CD4-positive, alpha-beta T cell treated with Interleukin-2 at 100 ng/mL for 4 hours (primary cell): Measurements from ENCODE around the gene CBFA2T2.
"Not testable (repeated sequence)": the region's sequence is repeated elsewhere in the genome, so short reads cannot be mapped to it uniquely, and the experiment has no call there.

Experiments
- DNase-seq: peaks from one replicate; pipeline ENCODE4 v3.0.0-alpha.2; 2020; ENCODE audit warnings: low spot score

The CBFA2T2 gene

DNA sequence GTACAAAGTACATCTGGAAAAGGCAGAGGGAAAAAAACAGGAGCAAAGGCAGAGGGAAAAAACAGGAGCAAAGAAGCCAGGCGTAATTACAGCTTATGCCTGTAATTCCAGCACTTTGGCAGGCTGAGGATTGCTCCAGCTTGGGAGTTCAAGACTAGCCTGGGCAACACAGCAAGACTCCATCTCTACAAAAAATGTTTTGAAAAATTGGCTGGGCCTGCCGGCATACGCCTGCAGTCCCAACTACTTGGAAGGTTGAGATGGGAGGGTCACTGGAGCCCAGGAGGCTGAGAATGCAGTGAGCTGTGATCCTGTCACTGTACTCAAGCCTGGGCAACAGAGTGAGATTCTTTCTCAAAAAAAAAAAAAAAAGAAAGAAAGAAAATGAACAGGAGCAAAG, 19.0 kb upstream of the CBFA2T2 start:
- no peak for DNase-seq

DNA sequence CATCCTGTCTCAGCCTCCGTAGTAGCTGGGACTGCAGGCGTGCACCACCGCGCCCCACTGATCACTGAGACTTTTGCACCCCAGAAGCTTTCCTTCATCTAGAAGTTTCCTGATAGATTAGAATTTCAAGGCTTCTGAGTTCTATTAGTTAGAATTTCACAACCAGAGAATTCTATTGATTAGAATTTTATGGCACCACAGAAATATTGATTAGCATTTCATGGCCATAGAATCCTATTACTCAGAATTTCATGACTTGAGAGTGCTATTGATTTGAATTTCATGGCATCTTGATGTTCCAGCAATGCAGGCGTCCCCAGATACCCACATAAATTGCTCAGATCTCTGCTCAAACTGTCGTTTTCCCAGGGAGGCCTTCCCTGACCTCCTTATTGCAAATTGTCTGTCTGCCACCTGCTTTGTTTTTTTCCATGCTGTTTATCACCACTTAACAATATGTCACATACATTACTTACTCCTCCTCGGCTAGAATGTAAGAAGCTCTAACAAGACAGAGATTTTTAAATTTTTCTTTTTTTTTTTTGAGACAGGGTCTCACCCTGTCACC, 16.9 kb upstream of the CBFA2T2 start:
- no peak for DNase-seq

DNA sequence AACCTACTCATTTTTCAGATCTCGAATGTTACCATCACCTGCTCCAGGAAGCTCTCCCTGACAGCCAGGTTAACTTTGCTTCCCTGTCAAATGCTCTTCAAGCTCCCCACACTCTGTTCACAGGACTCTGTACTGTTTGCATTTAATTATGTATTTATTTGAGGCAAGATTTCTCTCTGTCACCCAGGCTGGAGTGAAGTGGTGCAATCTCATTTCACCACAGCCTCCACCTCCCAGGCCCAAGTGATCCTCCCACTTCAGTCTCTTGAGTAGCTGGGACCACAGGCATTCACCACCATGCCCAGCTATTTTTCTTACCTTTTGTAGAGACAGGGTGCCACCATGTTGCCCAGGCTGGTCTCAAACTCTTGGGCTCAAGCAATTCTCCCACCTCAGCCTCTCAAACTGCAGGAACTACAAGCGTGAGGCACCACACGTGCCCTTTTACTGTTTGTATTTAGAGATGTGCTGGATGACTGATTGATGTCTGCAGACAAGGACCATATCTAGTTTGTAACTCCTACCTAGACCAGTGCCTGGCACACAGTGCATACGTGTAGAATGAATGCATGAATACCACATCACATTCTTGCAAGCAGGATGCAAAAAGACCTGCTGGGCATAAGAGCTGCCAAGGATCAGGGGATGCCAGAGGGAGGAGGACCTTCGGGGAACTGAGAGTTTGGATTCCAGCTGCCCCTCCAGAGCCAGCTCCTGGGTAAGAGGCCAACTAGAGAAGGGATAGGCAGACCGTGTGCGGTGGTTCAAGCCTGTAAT, 15.6 kb upstream of the CBFA2T2 start:
- DNase-seq = no peak

DNA sequence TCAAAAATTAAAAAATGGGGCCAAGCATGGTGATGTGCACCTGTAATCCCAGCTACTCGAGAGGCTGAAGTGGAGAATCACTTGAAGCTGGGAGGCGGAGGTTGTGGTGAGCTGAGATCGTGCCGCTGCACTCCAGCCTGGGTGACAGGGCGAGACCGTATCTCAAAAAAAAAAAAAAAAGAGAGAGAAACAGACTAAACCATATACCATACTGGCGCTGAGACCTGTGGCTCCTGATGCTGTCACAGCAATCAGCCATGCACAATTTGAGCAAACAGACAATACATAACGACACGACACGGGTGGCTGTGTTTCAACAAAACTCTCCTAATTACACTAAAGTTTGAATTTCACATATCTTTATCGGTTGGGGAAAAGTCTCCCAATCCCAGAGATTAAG, 14.9 kb upstream of the CBFA2T2 start:
- DNase-seq = no peak

DNA sequence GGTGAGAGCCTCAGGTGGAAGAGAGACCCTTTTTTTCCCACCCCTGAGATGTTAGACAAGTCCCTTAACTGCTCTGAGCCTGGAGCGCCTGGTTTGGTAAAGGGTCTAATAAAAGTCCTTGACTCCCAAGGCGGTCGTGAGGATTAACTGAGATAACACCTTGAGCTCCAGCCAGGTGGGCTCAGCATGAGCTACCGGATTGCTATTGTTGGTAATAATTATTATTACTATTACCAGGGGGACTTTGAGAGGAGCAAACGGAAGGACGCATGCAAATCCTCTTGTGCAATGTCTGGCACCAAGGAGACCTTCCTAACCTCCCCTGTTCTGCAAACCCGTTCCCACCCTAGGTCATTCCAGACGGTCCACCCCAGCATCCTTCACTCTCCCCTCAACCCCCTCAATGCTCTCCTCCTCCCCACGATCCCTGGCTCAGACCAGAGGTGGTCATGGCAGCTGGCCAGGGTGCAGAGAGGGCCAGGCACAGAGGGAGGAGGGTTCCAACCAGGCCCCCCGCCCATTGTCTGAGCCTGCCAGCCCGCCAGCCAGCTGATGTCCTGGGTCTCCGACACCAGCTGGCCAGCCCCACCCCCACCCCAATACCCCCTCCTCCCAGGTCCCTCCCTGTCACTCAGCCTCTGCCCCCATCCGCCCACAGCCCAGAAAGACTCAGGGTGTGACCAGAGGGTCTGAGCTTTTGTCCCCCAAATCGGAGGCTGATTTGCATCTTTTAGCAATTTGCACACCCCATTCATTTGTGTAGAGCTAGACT, 14.3 kb upstream of the CBFA2T2 start:
- no peak for DNase-seq

DNA sequence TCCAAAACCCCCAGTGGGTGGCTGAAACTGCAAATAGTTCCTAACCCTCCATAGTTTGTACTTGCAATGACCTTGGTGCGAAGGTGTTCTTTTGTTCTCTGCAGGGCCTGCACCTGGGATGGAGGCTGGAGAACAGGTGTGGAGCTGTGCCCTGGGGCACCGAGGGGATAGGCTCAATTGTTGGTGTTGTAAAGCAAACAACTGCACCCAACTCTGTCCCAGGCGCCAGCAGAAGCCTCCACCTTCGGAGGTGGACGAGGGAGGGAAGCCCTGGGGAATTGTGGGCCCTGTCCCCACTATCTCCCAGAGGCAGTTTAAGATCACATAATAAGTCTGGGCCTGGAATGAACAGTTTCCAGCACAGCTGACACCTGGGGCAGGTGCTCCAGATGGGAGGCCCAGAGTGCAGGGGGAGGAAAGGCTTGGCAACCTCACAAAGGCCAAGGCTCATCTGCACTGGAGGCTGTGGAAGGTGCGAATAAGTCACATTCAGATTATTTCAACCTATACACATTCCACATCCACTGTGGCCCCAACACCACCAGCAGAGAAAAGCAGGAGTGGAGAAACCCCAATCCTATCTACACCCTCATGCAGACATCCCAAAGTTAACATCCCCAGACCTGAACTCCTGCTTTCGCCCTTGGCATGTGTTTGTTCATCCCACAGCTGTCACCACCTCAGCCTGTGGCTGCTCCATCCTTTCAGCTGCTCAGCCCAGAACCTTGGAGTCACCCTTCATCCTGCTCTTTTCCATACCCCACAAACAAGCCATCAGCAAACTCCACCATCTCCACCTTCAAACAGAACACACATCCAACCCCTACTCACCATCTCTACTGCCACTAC, 12.3 kb upstream of the CBFA2T2 start:
- DNase-seq = no peak

DNA sequence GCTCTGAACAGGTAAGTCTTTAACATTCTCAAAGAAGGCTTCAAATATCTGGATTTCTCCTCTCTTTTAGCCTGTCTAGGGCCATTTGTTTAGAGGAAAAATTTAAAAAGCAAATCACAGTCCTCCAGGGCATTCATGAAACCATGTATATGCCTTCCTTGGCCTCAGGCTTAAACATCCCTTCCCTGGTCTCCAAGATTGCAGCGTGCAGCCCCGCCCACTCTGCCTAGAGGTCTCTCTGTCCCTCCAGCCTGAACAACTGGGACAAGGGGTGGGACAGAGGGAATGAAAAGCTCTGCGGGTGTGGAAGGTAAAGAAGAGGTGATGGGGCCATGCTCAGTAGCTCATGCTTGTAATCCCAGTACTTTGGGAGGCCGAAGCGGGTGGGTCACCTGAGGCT, 9.8 kb upstream of the CBFA2T2 start:
- DNase-seq = no peak

DNA sequence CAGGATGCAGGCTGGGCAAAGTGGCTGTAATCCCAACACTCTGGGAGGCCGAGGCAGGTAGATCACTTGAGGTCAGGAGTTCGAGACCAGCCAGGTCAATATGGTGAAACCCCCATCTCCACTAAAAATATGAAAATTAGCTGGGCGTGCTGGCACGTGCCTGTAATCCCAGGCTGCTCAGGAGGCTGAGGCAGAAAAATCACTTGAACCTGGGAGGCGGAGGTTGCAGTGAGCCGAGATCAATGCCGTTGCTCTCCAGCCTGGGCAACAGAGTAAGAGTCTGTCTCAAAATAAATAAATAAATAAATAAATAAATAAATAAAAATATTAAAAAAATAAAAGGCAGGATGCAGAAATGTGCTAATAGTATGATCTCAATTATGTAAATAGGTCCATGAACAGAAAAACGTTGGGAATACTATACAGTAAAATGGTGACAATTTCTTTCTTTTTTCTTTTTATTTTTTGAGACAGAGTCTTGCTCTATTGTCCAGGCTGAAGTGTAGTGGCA, 8.4 kb upstream of the CBFA2T2 start:
- DNase-seq = no peak

DNA sequence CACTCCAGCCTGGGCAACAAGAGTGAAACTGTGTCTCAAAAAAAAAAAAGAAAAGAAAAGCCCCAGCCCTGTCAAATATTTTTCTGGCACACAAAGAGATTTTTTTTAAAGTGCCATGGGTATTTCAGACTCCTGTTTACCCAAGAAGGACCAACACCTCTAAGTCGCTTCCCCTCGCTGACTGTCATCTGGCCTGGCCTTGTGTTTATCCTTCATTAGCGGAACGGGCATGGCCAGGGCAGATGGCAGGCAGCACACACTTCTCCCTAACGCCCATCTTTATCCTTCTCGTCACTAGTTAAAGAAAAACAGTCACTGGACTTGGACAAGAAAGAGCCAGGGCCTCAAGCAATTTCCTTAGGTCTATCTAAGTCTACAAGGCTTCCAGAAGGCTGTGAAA, 7.3 kb upstream of the CBFA2T2 start:
- no peak for DNase-seq

DNA sequence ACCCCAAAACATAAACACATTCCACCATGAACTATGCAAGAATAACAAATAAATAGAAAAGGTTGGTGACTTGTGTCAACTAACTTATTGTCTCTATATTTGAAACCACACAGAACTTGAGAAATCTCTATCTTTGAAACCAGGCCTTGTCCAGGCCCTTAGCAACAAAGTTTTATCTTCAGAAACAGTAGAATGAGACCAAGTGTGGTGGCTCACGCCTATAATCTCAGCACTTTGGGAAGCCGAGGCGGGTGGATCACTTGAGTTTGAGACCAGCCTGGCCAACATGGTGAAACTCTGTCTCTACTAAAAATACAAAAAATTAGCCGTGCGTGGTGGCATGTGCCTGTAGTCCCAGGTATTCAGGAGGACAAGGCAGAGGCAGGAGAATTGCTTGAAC, 6.7 kb upstream of the CBFA2T2 start:
- DNase-seq = not testable (repeated sequence)

DNA sequence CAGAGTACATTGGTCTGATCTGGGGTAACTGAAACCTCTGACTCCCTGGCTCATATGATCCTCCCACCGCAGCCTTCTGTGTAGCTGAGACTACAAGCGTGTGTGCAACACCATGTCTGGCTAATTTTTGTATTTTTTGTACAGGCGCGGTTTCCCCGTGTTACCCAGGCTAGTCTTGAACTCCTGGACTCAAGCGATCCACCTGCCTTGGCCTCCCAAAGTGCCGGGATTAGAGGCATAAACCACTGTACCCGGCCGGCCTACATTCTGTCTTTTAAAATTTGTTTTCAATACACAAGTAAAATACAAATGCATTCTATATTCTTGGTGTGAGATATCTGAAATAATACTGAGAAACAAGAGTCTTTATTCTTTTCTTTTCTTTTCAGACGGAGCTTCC, 1.7 kb upstream of the CBFA2T2 start:
- DNase-seq = no peak

DNA sequence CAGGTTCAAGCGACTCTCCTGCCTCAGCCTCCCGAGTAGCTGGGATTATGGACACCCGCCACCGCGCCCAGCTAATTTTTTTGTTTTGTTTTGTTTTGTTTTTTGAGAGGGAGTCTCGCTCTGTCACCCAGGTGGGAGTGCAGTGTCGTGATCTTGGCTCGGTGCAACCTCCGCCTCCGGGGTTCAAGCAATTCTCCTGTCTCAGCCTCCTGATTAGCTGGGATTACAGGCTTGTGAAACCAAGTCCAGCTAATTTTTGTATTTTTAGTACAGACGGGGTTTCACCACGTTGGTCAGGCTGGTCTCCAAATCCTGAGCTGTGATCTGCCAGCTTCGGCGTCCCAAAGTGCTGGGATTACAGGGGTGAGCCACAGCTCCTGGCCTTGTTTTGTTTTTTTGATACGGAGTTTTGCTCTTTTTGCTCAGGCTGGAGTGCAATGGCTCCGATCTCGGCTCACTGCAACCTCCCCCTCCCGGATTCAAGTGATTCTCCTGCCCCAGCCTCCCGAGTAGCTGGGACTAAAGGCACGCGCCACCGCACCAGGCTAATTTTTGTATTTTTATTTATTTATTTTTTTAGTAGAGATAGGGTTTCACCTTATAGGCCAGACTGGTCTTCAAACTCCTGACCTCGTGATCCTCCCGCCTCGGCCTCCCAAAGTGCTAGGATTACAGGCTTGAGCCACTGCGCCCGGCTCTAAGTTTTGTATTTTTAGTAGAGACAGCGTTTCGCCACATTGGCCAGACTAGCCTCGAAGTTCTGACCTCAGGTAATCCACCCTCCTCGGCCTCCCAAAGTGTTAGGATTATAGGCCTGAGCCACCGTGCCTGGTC, 1.0 kb upstream of the CBFA2T2 start:
- DNase-seq = not testable (repeated sequence)

DNA sequence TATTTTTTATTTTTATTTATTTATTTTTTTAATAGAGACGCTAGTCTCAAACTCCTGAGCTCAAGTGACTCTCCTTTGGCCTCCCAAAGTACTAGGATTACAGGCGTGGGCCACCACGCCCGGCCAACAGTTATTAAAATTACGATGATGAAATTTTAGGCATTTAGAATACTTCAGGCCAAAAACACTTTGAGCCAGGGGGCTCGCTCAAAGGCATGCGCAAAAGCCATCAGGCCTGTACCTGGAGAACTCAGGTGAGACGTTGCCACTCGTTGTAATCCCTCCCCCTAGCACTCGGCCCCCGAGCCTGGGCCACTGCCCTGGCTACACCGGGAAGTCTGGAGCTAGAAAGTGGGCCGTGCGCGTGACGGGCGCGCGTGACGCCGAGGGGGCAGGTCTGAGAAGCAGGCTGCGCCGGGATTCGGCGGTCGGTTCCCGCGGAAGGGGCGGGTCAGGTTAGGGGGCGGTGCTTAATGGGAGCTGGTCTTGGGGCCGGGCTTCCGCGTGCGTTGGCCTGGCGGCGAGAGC, 337 bp upstream of the CBFA2T2 start:
- DNase-seq = peak; percentile 99

DNA sequence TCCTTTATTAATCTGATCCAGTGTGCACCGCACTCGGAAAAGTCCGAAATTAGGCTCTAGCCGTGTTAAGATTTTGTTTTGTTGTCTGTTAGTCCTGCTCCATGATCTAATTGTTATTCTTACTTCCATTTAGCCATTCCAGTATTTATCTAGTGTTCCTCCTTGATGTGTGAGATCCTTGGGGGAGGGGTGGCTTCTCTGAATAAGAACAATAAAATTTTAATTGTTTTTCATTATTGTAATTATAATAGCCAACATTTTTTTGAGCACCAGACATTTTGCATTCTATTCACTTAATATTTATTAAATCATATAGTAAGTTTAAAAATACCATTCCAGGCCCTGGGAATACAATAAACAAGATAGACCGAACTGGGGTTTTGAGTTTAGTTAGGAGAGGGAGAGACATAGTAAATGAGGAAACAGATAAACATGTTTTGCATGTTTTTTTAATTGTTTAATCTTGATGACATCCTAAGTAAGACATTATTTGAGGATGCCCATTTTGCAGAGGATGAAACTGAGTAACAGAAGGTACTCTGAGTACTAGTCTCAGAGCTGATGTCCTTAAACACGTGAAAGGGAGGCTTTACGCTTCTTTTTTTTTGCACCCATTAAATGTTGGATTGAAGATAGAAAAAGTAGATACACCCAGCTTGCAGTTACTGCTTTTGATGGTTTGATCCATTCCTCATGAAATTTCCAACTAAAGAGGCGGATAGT, 1.2 kb downstream of the CBFA2T2 start:
- DNase-seq = no peak

DNA sequence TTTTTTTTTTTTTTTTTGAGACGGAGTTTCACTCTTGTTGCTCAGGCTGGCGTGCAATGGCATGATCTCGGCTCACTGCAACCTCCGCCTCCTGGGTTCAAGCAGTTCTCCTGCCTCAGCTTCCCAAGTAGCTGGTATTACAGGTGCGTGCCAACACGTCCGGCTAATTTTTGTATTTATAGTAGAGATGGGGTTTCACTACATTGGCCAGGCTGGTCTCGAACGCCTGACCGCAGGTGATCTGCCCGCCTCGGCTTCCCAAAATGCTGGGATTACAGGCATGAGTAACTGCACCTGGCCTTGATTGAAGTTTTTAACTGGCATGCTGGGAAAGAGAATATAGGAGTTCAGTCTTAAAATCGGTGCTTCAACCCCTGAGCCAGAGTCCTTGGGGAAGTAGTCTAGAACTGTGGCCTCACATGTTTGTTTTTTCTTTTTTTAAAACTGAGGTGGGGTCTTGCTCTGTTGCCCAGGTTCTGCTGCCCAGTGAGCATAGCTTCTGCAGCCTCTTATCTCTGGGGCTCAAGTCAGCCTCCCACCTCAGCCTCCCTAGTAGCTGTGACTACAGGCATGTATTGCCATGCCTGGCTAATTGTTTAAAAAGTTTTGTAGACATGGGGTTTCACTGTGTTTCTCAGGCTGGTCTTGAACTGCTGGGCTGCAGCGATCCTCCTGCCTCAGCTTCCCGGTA, 3.3 kb downstream of the CBFA2T2 start:
- DNase-seq = no peak

DNA sequence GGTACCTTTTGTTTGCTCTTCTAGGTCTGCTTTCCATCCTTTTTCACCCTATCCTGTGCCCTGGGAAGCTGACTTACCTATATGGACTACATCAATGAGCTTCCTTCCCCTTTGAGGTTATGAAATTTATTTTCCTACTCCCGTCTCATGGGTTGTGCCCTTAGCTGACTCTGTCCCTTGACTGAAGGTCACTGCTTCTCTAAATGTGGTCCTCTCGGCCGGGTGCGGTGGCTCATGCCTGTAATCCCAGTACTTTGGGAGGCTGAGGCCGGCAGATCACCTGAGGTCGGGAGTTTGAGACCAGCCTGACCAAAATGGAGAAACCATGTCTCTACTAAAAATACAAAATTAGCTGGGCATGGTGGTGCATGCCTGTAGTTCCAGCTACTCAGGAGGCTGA, 6.9 kb downstream of the CBFA2T2 start:
- not testable (repeated sequence) for DNase-seq

DNA sequence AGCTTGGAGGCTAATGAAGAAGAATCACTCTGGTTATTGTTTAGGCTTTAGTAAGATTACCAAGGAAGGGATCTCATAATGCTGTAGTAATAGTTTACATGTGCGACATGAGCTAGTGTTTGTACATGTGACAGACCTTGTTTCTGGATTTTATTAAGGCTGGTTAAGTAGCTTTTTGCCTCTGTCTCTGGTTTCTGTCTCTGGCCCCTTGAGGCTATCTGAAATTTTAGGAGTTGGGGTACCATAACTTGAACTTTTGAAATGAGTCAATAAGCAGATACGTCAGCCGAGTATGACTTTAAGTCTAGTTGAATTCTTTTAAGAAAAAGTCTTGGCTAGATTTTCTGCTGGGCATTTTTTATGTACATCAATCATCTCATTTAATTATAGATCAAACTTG, 9.5 kb downstream of the CBFA2T2 start:
- no peak for DNase-seq

DNA sequence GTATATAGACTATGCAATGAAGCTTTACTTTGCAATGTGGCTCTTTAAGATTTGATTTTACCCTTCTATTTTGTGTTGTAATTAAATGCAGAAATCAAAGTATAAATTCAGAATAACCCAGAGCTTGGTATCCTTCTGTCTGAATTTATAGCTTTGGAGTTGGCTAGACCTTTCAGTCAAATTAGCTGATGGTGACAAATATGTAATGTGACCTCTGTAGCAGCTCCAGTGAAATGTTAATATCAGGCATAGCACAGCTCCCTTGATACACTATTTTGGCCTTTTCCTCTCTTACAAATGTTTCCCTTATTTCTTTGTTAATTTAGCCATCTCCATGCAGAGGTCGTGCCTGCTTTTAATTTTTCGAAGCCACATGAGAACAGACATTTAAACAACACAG, 11.1 kb downstream of the CBFA2T2 start:
- DNase-seq = no peak

DNA sequence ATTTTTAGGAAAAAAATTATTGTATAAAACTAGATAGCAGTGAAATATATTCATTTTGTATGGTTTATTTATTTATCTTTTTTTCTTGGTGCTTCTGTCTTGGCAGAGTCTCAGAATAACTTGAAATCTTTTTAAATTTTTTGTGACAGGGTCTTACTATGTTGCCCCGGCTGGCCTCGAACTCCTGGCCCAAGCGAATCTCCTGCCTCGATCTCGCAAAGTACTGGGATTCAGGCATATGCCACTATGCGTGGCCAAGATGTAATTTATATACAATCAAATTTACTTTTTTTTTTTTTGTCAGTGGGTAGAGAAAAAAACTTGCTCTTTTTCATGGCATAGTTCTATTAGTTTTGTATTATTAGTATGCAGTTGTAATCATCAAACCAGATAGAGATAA, 13.7 kb downstream of the CBFA2T2 start:
- DNase-seq = no peak

DNA sequence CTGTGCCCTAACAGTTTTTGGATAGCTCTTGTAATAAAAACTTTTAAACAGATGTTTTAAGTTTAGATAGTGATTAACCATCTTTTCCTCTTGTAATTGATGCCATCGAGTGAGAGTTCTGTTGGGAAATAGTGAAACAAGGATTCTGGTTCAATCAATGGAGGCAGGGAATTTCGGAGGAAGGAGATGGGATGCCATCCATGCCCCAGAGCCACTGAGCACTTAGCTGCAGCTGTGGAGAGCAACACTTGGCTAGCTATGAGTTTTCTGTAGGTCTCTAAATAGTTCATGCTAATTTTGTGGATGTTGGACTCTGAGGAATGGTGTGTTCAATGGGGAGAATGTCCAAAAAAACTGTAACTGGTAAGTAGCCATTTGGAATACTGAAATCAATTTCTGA, 16.7 kb downstream of the CBFA2T2 start:
- DNase-seq = no peak
